ENCODE data around the gene RFX3.

Gene RFX3

DNA sequence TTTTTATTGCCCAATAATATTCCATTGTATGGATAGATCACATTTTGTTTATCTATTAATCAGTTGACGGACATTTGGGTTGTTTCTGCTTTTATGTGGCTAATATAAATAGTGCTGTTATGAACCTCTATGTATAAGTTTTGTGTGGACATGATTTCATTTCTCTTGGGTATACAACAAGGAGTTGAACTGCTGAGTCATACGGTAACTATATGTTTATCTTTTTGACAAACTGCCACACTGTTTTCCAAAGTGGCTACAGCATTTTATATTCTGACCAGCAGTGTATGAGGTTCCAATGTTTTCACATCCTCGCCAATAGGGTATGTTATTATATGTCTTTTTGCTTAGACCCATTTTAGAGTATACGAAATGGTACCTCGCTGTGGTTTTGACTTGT, 264.3 kb downstream of the RFX3 start:
- TF ChIP-seq, protein P1, sequence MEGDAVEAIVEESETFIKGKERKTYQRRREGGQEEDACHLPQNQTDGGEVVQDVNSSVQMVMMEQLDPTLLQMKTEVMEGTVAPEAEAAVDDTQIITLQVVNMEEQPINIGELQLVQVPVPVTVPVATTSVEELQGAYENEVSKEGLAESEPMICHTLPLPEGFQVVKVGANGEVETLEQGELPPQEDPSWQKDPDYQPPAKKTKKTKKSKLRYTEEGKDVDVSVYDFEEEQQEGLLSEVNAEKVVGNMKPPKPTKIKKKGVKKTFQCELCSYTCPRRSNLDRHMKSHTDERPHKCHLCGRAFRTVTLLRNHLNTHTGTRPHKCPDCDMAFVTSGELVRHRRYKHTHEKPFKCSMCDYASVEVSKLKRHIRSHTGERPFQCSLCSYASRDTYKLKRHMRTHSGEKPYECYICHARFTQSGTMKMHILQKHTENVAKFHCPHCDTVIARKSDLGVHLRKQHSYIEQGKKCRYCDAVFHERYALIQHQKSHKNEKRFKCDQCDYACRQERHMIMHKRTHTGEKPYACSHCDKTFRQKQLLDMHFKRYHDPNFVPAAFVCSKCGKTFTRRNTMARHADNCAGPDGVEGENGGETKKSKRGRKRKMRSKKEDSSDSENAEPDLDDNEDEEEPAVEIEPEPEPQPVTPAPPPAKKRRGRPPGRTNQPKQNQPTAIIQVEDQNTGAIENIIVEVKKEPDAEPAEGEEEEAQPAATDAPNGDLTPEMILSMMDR (conservative IDR thresholded peaks at IDR 0.05), result no peak
- H3K27ac ChIP-seq, result no peak overlapping the region

DNA sequence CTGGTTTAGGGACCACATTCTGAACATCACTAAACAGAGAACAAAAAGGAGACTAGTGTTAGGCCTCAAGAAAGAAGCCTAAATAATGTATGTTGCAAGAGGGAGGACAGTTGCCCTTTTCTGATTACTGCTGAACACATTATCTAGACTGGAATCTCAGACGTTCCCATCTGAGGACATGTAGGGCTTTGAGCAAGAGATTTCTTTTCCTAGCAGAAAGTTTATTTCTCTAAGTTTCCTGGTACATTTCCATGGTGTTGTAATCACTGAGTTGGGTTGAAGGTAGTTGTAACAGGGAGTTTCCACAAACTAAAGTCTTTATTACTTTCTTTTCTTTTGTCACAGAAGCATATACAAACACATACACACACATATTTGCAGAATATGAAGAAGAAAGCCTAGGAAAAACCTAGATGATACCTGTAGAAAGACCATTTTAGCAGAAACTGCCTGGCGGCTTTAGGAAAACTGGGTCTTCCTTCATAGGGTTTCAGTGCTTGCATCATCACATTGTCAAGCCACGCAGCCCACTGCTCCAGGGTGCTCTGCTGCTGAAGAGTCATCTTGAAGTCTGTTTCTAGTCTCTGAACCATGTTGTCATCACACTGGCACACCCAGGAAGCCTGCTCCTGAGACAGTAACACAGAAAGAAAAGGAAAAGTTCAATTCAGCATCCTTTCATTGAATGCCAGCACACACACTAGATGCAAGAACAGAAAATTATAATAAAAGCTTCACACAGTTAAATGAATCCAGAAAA, 269.1 kb downstream of the RFX3 start:
- no peak overlapping the region for H3K27ac ChIP-seq
- TF ChIP-seq, protein P1 (conservative IDR thresholded peaks at IDR 0.05), result no peak

DNA sequence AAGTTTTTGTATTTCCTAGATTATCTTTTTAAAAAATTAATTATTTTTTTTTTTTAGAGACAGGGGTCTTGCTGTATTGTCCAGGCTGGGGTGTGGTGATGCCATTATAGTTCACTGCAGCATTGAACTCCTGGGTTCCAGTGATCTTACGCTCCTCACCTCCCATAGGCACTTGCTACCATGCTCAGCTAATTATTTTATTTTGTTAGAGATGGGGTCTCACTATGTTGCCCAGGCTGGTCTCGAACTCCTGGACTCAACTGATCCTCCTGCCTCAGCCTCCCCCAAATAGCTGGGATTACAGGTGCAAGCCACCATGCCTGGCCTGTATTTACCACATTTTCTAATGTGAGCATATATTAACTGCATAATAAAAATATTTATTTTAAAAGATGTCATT, 274.5 kb downstream of the RFX3 start:
- TF ChIP-seq, protein P1 (conservative IDR thresholded peaks at IDR 0.05), result no peak
- H3K27ac ChIP-seq, result no peak overlapping the region

DNA sequence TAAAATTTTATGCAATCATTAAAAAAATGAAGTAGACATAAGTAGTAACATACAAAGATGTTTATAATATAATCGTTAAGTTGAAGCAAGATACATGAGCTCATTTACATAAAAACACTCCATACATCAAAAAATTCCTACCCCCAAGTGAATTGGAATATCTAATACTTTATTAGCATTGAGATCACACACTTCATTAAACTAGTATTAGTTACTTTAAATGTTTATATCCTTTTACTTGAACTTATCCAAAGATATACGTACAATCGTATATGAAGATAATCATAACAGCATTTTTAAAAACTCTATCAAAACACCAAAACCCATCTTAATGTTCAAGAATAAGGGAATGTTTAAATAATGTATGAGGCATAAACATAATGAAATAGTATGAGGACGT, 275.1 kb downstream of the RFX3 start:
- TF ChIP-seq, protein P1 (conservative IDR thresholded peaks at IDR 0.05), result no peak

DNA sequence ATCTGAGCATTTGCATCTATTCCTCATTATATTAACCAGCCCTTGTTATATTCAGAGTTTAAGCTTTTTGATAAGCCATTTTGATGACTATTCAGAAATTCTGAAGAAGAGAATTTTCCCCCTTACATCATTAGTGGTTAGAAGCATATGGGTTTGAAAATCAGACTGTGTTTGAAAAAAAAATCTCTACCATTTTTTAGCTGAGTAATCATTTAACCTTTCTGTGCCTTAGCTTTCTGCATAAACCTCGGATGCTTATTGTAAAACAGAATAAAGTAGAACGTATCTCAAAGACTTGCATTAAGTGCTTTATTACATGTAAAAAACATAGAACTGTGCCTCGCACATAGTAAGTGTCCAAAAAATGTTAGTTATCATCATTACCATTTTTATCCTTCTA, 278.6 kb downstream of the RFX3 start:
- TF ChIP-seq, protein P1 (conservative IDR thresholded peaks at IDR 0.05), result no peak
- no peak overlapping the region for H3K27ac ChIP-seq

More for the DNA sequence above, 275.1 kb downstream of the RFX3 start:
- H3K27ac ChIP-seq, result no peak overlapping the region

DNA sequence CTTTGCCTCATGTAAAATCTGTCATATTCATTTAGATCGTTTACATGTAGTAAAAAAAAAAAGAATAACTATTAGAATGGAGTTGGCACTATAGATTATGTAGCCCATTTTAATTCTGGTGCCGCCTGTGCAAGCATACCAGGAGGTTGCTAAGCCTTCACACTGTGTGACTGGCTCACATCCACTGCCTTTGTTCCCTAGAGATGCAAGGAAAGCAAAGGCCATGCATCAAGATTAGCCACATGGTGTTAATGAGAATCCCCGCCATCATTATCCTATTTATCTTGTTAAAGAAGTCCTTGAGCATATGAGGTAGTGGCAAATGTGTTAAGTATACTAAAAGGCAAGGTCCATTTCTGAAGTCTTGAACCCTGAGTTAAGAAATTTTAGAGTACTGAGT, 279.6 kb downstream of the RFX3 start:
- TF ChIP-seq, protein P1 (conservative IDR thresholded peaks at IDR 0.05), result no peak
- H3K27ac ChIP-seq, result no peak overlapping the region

DNA sequence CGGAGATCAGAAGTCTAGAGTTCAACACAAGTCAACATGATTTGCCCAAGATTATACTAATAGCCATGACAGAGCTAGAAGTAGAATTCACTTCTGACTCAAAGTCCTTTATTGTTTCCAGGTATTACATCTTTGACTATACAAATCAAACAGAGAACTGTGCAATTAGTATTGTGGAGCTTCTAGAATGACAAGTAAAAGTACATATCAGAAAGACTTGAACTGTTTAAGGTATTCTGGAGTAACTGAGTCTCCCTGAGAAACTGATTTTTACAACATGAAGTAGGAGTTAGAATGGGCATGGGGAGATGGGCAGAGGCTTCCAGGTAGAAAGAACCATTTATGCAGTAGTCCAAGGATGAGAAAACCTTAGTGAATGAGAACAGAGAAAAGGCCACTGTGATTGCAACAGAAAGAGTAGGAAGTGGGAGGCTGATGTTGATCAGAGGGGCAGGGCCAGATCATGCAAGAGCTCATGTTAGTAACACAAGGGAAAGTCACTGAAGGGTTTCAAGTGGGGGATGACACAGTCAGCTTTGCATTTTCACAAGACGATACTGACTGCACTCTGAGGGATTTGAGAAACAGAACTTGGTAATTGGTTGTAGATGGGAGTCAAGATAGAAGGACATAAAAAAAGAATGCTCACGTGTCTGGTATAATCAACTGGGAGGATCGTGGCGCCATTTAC, 280.7 kb downstream of the RFX3 start:
- TF ChIP-seq, protein P1 (conservative IDR thresholded peaks at IDR 0.05), result no peak
- no peak overlapping the region for H3K27ac ChIP-seq
